ENCODE results near the gene RDH13. TPM values are rescaled to one million over a fixed set of nuclear protein-coding genes. Genes with fewer than 3 reads are reported as not detected.
A peak's percentile ranks its signal among the peaks of the same experiment; 100 is the strongest.

Gene RDH13, protein sequence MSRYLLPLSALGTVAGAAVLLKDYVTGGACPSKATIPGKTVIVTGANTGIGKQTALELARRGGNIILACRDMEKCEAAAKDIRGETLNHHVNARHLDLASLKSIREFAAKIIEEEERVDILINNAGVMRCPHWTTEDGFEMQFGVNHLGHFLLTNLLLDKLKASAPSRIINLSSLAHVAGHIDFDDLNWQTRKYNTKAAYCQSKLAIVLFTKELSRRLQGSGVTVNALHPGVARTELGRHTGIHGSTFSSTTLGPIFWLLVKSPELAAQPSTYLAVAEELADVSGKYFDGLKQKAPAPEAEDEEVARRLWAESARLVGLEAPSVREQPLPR
- total RNA-seq (ENCODE audit: low replicate concordance), result 9.0 and 9.4 TPM in 2 replicates

GRCh38 chr19:55062735-55063491, at the start of gene RDH13:
TSS of gene RDH13 (minus strand) at chr19:55063148. CDS start at chr19:55063032, 116 bp downstream.
- H3F3A ChIP-seq (ENCODE audit: low read depth), result peaks cover 7% of the 10 kb centered on the region
- no peak within 1 kb of the TSS for H3K9ac ChIP-seq
- no peak for TF ChIP-seq CTCF (IDR thresholded peaks at IDR 0.05)
- no peak for TF ChIP-seq EZH2phosphoT487 (IDR thresholded peaks at IDR 0.05)
- peak; percentile 66 for TF ChIP-seq EZH2 (IDR thresholded peaks at IDR 0.05)
- H3K79me2 ChIP-seq (ENCODE audit: low read depth), result no peaks in the 10 kb centered on the region
- peaks cover 4% of the 10 kb centered on the region for H4K20me1 ChIP-seq (ENCODE audit: low read depth)
- H3K9me3 ChIP-seq (ENCODE audit: low read depth), result no peaks in the 10 kb centered on the region
- Mint-ChIP-seq H3K27ac (no peak within 1 kb of the TSS), H3K36me3 (peaks cover 3% of the 10 kb centered on the region), H3K27me3 (ENCODE audit: insufficient read depth, low read depth) (peaks cover 37% of the 10 kb centered on the region), H3K4me3 (peak within 1 kb of the TSS; percentile 90), H3K9me3 (no peaks in the 10 kb centered on the region), H3K4me1 (peaks cover 2% of the 10 kb centered on the region)
- H3K27ac ChIP-seq, result no peak within 1 kb of the TSS
- H3K36me3 ChIP-seq, result no peaks in the 10 kb centered on the region
- H3K27me3 ChIP-seq, result peaks cover 59% of the 10 kb centered on the region
- H2AFZ ChIP-seq (replicated peaks), result peak within 1 kb of the TSS; percentile 80
- H3K4me3 ChIP-seq, result peak within 1 kb of the TSS; percentile 70
- DNase-seq (ENCODE audit: low spot score), result peak; percentile 97
- H3K4me1 ChIP-seq, result no peaks in the 10 kb centered on the region
- peak within 1 kb of the TSS; percentile 97 for H3K4me2 ChIP-seq

GRCh38 chr19:55112246-55112776, 49.4 kb upstream of the RDH13 start:
- H3K79me2 ChIP-seq (ENCODE audit: low read depth), result peaks cover 56% of the 10 kb centered on the region
- Mint-ChIP-seq H3K27me3 (ENCODE audit: insufficient read depth, low read depth) (peaks cover 9% of the 10 kb centered on the region), H3K36me3 (peaks cover 11% of the 10 kb centered on the region), H3K4me1 (peaks cover 33% of the 10 kb centered on the region), H3K4me3 (no peak overlapping the region), H3K9me3 (no peaks in the 10 kb centered on the region), H3K27ac (no peak overlapping the region)
- peaks cover 7% of the 10 kb centered on the region for H3F3A ChIP-seq (ENCODE audit: low read depth)
- H3K27ac ChIP-seq, result no peak overlapping the region
- DNase-seq (ENCODE audit: low spot score), result no peak
- H3K4me3 ChIP-seq, result no peak overlapping the region
- peaks cover 5% of the 10 kb centered on the region for H3K4me1 ChIP-seq
- no peaks in the 10 kb centered on the region for H3K9me3 ChIP-seq (ENCODE audit: low read depth)
- H3K36me3 ChIP-seq, result no peaks in the 10 kb centered on the region
- H3K4me2 ChIP-seq, result no peak overlapping the region
- H3K27me3 ChIP-seq, result no peaks in the 10 kb centered on the region
- H3K9ac ChIP-seq, result no peak overlapping the region
- H2AFZ ChIP-seq (replicated peaks), result no peak overlapping the region
- H4K20me1 ChIP-seq (ENCODE audit: low read depth), result peaks cover 71% of the 10 kb centered on the region
- TF ChIP-seq EZH2phosphoT487 (IDR thresholded peaks at IDR 0.05) (no peak), EZH2 (IDR thresholded peaks at IDR 0.05) (no peak), CTCF (IDR thresholded peaks at IDR 0.05) (no peak)

DNA sequence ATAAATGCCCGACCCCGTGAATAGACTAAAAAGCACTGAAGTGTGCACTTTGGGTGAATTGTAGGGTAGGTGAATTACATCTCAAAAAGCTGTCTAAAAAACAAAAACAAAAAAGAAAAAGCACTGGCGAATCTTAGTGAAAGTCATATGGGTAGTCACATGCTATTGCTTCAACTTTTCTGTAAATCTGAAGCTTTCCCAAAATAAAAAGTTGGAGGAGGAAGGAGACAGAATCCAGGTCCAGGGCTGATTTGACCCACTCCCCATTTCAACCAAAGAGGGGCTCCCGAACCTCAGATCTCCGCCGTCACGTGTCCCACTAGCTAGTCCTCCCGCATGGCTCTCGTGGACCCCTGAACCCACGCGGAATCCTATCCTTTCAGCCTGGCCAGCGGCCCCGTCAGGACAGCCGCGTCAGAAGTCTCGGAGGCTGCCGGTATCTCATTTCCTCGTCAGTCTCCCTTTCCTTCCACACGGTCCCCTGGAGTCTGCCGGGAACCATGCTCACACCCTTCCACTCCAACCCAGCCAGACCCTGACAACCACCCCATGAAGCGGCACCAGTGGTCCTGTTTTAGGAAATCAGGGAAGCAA, 48.4 kb upstream of the RDH13 start:
- Histone ChIP-seq H3K27ac (no peak overlapping the region), H3K4me2 (no peak overlapping the region), H3K9me3 (ENCODE audit: low read depth) (no peaks in the 10 kb centered on the region), H3K36me3 (no peaks in the 10 kb centered on the region), H3K4me3 (no peak overlapping the region), H3K79me2 (ENCODE audit: low read depth) (peaks cover 49% of the 10 kb centered on the region), H2AFZ (replicated peaks) (no peak overlapping the region), H3F3A (ENCODE audit: low read depth) (peaks cover under 1% of the 10 kb centered on the region), H3K4me1 (peaks cover 5% of the 10 kb centered on the region), H3K27me3 (no peaks in the 10 kb centered on the region), H4K20me1 (ENCODE audit: low read depth) (peaks cover 73% of the 10 kb centered on the region), H3K9ac (no peak overlapping the region)
- Mint-ChIP-seq H3K36me3 (peaks cover 11% of the 10 kb centered on the region), H3K27ac (peak overlapping the region; percentile 61), H3K4me1 (peaks cover 33% of the 10 kb centered on the region), H3K9me3 (no peaks in the 10 kb centered on the region), H3K4me3 (no peak overlapping the region), H3K27me3 (ENCODE audit: insufficient read depth, low read depth) (peaks cover 5% of the 10 kb centered on the region)
- DNase-seq (ENCODE audit: low spot score), result no peak
- TF ChIP-seq EZH2 (IDR thresholded peaks at IDR 0.05) (no peak), CTCF (IDR thresholded peaks at IDR 0.05) (no peak), EZH2phosphoT487 (IDR thresholded peaks at IDR 0.05) (no peak)

Data from neural progenitor cell (in vitro differentiated cells).